DLD1 (cell line): ENCODE results near the gene BNC2.
"Not testable (repeated sequence)": the region's sequence is repeated elsewhere in the genome, so short reads cannot be mapped to it uniquely, and the experiment has no call there.

Source experiments
- in situ Hi-C: cut with HindIII; loops from 2 replicates; pipeline ENCODE4 v1.10.0; 2017; ENCODE audit warnings: low sequenced_read_pairs

Gene BNC2, protein sequence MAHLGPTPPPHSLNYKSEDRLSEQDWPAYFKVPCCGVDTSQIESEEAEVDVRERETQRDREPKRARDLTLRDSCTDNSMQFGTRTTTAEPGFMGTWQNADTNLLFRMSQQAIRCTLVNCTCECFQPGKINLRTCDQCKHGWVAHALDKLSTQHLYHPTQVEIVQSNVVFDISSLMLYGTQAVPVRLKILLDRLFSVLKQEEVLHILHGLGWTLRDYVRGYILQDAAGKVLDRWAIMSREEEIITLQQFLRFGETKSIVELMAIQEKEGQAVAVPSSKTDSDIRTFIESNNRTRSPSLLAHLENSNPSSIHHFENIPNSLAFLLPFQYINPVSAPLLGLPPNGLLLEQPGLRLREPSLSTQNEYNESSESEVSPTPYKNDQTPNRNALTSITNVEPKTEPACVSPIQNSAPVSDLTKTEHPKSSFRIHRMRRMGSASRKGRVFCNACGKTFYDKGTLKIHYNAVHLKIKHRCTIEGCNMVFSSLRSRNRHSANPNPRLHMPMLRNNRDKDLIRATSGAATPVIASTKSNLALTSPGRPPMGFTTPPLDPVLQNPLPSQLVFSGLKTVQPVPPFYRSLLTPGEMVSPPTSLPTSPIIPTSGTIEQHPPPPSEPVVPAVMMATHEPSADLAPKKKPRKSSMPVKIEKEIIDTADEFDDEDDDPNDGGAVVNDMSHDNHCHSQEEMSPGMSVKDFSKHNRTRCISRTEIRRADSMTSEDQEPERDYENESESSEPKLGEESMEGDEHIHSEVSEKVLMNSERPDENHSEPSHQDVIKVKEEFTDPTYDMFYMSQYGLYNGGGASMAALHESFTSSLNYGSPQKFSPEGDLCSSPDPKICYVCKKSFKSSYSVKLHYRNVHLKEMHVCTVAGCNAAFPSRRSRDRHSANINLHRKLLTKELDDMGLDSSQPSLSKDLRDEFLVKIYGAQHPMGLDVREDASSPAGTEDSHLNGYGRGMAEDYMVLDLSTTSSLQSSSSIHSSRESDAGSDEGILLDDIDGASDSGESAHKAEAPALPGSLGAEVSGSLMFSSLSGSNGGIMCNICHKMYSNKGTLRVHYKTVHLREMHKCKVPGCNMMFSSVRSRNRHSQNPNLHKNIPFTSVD

DNA sequence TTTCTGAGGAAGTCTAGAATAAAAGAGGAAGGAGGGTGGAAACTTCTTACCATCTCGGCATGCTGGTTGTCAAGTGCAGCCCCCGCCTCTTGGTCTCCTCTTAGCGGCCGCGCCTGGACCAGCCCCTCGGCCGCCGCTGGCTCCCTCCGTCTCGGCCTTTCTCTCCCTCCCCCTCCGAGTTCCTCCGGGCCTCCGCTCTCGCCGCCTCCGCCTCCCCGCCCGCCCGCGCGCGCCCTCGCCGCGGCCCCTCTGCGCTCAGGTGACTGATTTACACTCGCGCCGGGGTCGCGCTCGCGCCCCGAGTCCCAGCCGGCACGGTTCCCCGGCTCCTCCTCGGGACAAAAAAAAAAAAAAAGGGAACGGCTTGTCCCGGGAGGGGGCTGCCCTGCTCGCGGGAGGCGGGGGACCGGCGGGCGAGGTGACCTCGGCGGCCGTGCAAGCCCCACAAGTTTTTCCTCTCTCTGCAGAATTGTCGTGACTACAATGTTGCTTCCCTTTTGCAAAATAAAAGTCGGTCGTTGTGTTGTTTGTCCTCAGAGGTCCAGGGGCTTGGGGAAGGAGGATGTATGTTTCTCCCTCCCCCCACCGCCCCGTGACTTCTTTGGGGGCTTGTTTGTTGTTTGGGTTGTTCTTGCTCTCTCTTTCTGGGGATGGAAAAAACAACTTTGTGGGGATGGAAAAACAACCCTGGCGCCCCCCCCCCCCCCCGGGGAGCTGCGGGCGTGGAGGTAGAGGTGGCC lies at the start of gene BNC2:
BNC2 (minus strand) TSS at position 75 of the 740 bp plus-strand sequence; CDS start at position 53, 22 bp downstream.
- in situ Hi-C loops: no loop called here

DNA sequence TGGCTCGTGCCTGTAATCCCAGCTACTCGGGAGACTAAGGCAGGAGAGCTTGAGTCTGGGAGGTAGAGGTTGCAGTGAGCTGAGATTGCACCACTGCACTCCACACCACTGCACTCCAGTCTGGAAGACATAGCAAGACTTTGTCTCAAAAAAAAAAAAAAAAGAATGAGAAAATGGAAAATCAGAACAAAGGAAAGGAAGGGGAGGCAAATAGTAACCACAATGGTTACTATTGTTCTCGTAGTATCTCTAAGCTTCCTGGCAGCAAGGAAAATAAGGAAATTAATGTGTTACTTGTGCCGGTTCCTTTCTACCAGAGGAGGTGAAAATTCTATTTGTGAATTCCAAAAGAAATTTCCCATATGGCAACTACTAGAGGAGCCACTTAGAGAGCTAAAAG lies 48.5 kb upstream of the BNC2 start:
- in situ Hi-C loops: no loop called here

DNA sequence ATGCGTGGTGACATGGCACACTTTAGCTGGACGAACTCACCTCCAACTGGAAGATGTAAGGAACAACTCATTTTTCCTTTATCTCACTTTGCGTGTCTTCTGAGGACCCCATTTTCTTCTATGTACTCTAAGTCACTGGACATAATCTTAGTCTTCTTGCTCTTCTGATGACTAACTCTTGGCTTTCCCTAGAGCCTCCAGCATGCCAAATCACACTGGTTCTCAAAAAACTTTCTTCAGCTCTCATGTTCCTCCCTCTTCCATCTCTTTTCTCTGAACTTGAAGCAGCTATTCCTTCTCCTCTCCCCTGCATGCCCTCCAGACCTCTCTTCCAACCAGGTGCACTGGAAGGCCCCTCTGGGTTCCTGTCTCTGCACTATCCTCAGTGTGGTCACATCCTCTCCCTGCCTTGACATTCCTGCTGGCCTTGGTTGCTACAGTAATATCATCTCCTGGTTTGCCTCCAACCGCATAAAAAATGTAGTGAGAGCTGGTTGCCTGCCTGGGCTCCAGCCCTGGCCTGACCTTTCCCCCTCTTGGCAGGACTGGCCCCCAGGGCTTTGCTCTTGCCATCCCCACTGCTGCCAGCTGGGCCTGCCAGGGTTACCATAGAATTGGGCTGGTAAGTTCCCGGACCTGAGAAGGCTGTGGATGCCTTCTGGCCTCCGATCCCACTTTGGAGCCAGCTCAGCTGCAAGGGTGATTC lies 44.8 kb upstream of the BNC2 start:
- in situ Hi-C loops: no loop called here

DNA sequence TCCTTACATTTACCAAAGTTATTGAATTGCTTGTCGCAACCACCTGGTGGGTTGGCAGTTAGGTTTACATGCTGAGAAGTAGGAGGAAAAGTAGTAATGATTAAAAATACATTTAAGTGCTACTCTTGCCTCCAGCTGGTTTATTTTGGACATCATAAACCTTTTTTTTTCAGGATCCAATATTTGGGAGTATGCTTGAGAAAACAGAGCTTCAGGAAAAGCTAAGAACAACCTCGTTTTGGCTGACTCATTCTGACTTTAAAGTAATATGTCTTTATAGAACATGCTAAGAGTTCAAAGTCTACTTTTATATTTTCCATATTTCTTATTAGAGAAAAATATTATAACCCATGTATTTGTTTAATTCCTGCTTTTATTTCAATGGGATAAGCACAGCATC lies 41.7 kb upstream of the BNC2 start:
- in situ Hi-C loops: no loop called here

DNA sequence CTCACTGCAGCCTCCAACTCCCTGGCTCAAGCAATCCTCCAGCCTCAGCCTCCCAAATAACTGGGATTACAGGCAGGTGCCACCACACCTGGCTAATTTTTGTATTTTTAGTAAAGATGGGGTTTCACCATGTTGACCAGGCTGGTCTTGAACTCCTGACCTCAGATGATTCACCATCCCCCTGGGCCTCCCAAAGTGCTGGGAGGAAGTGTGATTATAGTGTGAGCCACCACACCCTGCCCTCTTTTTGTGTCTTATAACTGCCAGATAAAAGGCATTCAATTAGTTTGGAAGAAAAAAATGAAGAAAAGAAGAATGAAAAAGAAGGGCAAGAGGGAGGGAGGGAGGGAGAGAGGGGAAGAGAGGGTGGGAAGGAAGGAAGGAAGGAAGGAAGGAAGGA lies 37.7 kb upstream of the BNC2 start:
- in situ Hi-C loops: not testable (repeated sequence)

DNA sequence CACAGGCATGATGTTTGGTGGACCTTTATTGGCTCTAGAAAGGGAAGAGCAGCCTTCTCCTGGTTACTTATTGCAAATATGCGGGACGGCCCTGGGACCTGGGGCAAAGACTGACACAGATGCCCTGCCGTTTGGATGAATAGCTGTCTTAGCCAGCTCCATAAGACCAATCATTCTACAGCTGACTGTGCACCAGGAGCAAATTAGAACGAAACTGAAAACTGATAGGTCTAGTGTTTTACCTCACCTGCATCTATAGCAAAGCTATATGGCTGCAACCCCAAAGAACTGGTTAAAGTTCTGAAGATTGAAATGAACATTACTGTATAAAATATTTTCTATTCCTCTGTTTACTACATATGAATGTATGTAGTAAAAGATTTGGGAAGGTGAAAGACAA lies 34.2 kb upstream of the BNC2 start:
- in situ Hi-C loops: no loop called here

DNA sequence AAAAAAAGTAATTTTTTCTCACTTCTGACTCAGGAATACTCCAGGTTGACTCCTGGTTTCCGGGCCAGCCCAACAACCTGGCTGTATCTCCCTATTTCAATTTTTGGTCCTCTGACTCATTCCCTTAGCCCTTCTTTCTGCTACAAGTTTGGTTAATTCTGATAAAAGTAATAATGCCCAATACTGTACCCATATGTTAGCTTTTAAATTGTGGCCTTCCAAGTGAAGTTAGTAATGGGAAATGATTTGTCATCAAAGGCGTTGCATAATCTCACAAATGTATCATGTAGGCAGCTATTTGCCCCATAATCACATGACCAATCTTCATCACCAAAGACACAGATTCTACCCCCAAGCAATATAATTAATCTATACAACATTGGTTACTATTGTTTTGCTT lies 31.1 kb upstream of the BNC2 start:
- in situ Hi-C loops: no loop called here

DNA sequence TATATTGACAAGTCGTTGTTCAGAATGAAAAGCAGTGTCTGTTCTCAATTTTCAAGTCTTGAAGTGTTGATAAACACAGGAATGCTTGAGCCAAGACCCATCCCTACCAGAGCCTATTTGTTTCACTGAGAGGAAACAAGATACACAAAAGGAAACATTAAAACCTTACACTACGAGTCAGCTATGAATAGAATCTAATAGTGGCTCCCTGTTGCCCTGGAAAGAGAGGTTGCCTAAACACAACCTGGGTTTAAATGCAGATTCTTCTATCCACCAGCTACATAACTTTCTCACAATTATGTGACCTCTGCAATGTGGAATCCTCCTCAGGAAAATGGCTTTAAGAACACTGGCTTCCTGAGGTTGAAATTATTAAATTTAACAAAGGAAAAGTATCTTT lies 29.1 kb upstream of the BNC2 start:
- in situ Hi-C loops: no loop called here

DNA sequence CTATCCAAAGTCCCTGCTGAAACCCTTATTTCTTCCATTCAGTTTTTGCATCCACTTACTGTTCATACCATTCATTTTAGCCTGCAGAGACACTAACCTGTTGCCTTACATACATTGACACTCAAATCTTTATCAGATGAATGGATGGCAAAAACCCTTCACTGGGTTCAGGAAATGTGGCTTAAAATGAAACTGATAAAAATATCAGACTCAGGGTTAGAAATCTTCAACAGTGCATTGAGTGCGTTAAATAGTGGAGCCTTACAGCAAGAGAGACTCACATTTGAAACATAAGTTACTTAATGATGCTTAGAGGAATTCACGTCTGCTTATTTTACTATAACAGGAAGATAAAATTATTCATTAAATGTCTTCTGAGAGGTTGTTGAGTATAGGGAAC lies 28.0 kb upstream of the BNC2 start:
- in situ Hi-C loops: no loop called here

DNA sequence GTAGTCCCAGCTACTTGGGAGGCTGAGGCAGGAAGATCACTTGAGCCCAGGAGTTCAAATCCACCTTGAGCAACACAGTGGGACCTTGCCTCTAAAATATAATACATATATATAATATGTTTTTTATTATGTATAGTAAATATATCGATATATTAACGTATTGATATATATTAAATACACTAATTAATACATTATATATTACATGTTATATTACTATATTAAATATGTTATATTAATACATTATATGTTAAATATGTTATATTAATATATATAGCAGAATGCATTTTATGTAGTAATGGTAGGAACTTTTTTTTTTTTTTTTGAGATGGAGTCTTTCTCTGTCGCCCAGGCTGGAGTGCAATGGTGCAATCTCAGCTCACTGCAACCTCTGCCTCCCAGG lies 18.1 kb upstream of the BNC2 start:
- in situ Hi-C loops: no loop called here

DNA sequence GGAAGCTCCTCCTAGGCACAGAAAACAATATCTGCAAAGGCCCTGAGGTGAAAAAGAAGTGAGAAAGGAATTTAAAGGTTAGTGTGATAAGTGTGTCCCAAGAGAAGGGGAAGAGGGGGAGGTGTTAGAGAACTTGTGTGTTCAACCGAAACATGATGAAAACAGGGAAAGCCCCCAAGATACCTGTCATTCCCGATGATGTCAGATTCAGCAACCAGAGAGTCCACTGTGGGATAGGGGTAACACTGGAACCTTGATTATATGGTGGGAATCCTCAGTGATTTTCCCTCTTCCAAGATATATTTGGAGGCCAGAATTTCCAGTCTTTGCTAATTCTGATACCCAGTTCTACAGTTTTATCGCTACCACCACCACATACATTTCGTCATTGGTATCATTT lies 15.5 kb upstream of the BNC2 start:
- in situ Hi-C loops: no loop called here

DNA sequence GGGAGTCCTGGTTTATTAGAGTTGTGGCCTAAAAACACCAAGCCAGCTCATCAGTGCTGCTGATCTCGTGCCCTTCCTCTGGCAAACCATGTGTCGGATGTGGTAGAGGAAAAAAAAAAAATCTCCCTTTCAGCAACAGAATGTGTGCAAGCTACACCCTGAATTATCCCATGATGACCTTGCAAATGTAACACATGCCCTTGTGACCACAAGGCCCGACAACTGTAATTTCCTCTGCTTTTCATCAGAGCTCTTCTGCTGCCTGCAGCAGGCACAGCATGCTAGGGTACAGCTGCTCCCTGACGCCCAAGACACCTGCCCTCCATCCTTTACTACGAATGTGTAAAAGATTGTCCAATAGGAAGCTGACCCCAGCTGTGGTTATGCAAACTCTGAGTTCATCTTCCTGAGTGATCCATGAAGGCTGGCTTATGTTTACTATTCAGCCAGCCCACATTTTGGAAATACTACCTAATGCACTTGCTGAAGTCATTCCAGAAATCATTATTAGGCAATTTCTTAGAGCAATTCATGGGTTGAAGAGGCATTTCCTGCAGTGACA lies 14.6 kb upstream of the BNC2 start:
- in situ Hi-C loops: no loop called here

DNA sequence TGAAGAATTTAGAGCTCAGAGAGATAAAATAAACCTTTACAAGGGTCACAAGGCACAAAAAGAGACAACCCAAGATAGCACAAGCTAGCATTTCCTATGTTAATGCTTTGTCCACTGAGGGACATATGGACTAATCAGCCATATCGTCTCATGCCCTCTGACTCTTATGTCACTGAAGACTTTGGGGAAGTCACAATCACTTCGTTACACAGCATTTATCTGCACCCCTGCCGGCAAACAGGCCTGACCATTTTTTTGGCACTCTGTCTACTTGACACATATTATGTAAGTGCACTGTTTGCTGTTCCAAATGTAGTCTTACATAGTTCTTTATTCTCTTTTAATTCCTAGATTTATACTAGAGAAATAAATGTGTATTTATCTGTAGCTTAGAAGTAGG lies 13.9 kb upstream of the BNC2 start:
- in situ Hi-C loops: no loop called here

DNA sequence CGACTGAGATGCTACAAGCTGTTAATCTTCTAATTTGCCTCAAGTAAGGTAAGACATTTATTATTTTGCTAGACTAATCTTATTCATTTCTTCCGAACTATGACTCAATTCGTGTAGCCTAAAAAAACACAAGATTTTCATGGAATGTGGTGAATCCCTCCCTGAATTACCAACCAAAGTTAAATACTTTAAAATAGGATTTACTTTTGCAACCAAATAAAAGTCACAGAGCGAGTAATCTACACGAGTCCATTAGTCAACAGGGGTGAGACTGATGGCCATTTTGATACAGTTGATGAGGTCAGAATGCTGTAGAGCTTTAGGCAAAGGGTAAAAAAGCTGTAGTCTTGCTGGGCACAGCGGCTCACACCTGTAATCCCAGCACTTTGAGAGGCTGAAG lies 13.1 kb upstream of the BNC2 start:
- in situ Hi-C loops: no loop called here

DNA sequence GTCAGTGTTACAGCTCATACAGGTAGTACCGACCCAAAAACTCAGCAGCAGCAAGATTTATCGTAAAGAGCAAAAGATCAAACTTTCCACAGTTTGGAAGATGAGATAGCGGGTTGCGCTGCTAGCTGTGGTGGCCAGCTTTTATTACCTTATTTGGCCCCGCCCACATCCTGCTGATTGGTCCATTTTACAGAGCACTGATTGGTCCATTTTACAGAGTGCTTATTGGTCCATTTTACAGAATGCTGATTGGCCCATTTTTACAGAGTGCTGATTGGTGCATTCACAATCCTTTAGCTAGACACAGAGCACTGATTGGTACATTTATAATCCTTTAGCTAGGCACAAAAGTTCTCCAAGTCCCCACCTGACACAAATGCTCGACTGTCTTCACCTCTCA lies 12.0 kb upstream of the BNC2 start:
- in situ Hi-C loops: not testable (repeated sequence)

DNA sequence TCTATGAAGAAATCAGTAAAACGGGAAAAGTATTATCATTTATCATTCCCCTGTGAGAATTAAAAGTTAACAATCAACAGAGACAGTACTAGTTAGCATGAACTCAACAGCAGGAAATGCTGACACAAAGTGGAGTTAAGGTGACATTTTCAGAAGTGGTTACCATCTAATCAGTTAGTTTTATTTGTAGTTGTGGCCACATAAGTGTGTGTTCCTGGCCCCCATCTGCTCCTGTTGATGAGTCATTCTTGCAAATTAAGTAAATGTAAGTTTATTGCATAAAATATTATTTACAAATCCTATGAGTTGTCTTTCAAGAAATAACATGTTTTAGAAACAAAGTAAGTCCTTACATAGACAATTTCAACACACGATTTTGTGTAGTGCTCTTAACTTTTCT lies 8.9 kb upstream of the BNC2 start:
- in situ Hi-C loops: no loop called here

DNA sequence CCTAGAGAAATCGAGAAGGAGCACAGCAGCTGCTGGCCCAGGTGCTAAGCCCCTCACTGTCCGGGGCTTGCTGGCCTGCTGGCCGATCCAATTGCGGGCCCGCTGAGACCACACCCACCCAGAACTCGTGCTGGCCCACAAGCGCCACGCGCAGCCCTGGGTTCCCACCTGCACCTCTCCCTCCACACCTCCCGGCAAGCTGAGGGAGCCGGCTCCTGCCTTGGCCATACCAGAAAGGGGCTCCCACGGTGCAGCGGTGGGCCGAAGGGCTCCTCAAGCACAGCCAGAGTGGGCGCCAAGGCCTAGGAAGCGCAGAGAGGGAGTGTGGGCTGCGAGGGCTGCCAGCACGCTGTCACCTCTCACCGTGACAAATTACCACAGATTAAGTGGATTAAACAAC lies 6.8 kb upstream of the BNC2 start:
- in situ Hi-C loops: no loop called here

DNA sequence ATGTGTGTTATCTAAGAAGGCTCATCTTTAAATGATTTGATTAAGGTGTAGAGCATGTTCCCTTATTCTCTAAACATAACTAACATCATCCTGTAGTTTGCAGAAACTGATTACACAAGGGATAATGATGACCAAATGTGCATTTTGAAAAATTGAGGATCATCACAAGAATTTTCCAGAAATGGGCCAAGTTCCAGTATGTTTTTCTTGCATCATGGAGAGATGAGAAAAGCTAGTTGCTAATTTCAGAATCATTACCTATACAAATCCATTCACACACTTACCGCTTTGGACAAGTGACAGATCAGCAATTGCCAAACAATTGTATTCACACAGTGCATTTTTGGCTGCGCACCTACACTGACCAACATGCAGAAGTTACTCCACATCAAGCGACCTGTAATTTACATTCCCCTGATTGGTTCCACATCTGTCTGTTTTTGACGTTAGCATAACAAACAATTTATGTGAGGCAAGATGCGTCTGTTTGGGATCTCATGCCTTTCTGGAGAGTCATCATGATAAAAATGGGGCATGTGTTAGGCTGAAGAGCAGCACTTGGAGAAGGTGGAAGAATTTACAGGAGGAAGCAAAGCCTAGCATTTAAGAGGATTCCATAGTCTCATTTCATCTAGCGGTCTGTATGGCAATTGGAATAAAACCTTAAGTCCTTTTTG lies 2.8 kb upstream of the BNC2 start:
- in situ Hi-C loops: no loop called here

DNA sequence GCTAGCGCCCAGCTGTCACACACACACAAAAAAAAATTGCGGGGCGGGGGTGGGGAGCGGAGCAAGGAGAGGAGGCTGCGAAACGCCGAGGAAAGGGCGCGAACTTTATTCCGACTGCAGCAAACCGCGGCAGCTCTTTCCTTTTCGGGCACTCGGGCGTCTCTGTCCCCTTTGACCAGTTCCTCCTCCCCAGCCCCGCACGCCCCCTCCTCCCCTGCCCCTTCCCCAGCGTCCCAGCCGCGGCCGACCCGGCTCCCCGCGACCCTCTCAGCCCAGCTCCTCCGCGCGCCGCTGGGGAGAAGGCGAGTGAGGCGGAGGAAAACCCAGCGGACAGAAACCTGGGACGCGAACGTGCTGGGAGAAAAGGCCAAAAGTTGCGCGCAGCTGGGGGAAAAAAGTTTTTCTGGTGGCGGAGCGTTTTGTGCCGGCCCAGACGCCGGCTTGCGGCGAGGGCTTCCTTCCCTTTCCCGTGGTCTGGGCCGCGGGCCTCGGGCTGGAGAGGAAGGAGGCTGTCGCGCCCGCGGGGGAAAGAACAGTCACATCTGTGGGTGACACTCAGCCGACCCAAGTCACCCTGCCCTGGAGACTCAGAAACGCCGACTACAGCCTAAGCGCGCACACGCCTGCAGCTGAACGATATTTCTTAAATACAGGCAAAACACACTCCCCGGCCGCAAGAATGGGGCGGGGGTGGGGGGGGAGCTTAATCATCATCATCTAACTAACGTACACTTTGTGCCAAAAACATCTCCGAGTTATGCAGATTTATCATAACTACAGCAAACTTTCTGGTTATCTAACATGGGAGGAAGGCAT lies 1.1 kb upstream of the BNC2 start:
- in situ Hi-C loops: no loop called here
